ENCODE results near the gene NPDC1. TPM values are rescaled to one million over a fixed set of nuclear protein-coding genes. Genes with fewer than 3 reads are reported as not detected.
A peak's percentile ranks its signal among the peaks of the same experiment; 100 is the strongest.

The NPDC1 gene
- total RNA-seq, 2 experiments from 2014 or later = 15.3 to 16.0 TPM

DNA sequence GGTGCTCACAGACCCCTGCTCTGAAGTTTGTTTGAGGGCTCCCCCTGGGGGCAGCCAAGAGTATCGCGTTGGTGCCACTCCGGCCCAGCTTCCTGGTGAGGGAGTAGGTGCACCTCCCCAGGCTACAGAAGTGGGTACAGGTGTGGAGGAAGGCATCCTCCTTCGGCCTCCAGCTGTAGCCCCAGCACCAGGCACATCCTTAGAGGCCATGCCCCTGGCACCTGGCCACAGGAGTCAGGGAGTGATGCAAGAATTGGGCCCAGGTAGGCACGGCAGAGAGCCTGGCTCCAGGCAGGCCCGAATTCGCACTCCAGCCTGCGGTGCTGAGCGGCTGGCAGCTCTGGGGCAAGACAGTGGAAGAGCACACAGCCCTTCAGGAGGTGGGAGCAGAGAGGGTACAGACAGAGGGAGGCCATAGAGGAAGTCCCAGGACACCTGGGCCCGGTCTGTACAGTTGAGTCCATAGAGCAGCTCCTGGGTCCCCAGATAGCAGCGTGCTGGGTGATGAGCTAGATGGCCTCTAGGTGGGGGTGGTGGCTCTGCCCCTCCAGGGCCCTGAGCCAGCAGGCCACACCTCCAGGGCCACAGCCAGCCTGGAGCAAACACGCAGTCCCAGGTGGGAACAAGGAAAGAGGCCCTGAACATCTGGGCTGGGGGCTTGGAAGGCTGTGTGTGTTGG lies 22.0 kb upstream of the NPDC1 start:
- H3K4me3 Mint-ChIP-seq = peak overlapping the region; percentile 61
- TF ChIP-seq, protein P1, sequence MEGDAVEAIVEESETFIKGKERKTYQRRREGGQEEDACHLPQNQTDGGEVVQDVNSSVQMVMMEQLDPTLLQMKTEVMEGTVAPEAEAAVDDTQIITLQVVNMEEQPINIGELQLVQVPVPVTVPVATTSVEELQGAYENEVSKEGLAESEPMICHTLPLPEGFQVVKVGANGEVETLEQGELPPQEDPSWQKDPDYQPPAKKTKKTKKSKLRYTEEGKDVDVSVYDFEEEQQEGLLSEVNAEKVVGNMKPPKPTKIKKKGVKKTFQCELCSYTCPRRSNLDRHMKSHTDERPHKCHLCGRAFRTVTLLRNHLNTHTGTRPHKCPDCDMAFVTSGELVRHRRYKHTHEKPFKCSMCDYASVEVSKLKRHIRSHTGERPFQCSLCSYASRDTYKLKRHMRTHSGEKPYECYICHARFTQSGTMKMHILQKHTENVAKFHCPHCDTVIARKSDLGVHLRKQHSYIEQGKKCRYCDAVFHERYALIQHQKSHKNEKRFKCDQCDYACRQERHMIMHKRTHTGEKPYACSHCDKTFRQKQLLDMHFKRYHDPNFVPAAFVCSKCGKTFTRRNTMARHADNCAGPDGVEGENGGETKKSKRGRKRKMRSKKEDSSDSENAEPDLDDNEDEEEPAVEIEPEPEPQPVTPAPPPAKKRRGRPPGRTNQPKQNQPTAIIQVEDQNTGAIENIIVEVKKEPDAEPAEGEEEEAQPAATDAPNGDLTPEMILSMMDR (IDR thresholded peaks at IDR 0.05) = peak; percentile 86
- intact Hi-C loops (cut with DNase I, micrococcal nuclease) = loop anchor here in 1 of 2 experiments (10.0 kb wide), 1 partner anchor 283 kb away; no protein-coding TSS in a partner anchor
- Histone ChIP-seq H3K27ac (ENCODE audit: low read depth in 1 of 2, low read length in 2 of 2) (no peak overlapping the region), H3K9me3 (ENCODE audit: control insufficient read depth in 1 of 2, insufficient read depth in 1 of 2, low read length in 2 of 2) (no peaks in the 10 kb centered on the region), H3K36me3 (ENCODE audit: insufficient read depth, low read length) (no peaks in the 10 kb centered on the region), H3K27me3 (ENCODE audit: control insufficient read depth in 1 of 2, insufficient read depth in 2 of 2, low read length in 2 of 2) (peaks cover 0 to 8% of the 10 kb centered on the region in 2 experiments), H3K4me1 (ENCODE audit: insufficient read depth, low read length) (peaks cover 35% of the 10 kb centered on the region), H3K4me3 (ENCODE audit: low read length) (no peak overlapping the region)
- peaks cover 4% of the 10 kb centered on the region for H3K27me3 Mint-ChIP-seq
- peaks cover 16% of the 10 kb centered on the region for H3K4me1 Mint-ChIP-seq (ENCODE audit: low read depth)
- H3K36me3 Mint-ChIP-seq (ENCODE audit: low read depth) = no peaks in the 10 kb centered on the region
- ChIA-PET CTCF (interaction anchor here (0.6 to 3.6 kb wide), 22 partner anchors 8 to 802 kb away, joined by 3 to 38 read pairs (median 4); partner anchors contain the start of genes ABCA2, ANAPC2, MAN1B1 and NPDC1), POLR2A (interaction anchor here (0.9 to 5.2 kb wide), 7 partner anchors 10 to 278 kb away, joined by 3 to 62 read pairs (median 4); partner anchors contain the start of genes MAN1B1 and TUBB4B)
- ATAC-seq (ENCODE audit: poor library complexity) = peak; percentile 69
- H3K27ac Mint-ChIP-seq = peak overlapping the region; percentile 68
- DNase-seq = peak; percentile 77 to 93 (median 82)
- H3K9me3 Mint-ChIP-seq = no peaks in the 10 kb centered on the region

DNA sequence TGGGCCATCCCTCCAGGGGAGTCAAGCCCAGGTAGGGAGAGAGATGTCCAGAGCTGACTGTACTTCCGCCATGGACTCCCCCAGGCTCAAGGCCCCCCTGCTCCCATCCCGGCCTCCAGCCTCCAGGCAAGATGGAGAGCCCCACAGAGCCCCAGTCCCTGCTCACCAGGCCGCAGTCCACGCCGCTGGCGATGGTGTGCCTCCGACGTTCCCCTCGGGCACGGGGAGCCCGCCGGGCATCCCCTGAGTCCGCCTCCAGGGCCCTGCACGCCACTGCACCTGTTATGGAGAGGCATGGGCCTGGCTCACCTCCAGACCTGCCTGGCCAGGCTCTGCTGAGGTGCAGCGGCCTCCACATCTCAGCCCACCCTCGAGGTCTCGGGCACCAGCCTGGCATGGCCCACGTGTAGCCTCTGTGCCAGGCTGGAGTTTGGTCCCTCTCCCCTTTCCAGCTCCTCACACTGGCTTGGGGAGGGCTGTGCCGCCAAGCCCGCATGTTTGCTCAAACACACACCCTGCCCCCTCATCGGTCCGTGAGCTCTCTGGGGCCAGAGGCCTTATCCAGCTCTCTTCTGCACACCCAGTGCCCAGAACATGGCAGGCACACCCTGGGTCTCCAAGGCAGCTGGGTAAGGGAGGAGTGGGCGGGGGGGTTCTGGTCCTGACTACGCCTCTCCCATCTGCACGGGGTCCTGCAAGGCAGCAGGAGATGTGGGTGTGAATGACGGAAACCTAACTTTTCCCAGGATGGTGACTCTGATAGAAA lies 20.3 kb upstream of the NPDC1 start:
- Mint-ChIP-seq H3K27me3 (peaks cover 4% of the 10 kb centered on the region), H3K27ac (no peak overlapping the region), H3K4me1 (ENCODE audit: low read depth) (peaks cover 15% of the 10 kb centered on the region), H3K36me3 (ENCODE audit: low read depth) (no peaks in the 10 kb centered on the region), H3K9me3 (no peaks in the 10 kb centered on the region), H3K4me3 (no peak overlapping the region)
- TF ChIP-seq, protein P1 (IDR thresholded peaks at IDR 0.05) = no peak
- Histone ChIP-seq H3K27me3 (ENCODE audit: control insufficient read depth in 1 of 2, insufficient read depth in 2 of 2, low read length in 2 of 2) (peaks cover 0 to 8% of the 10 kb centered on the region in 2 experiments), H3K27ac (ENCODE audit: low read depth in 1 of 2, low read length in 2 of 2) (no peak overlapping the region), H3K4me3 (ENCODE audit: low read length) (no peak overlapping the region), H3K36me3 (ENCODE audit: insufficient read depth, low read length) (no peaks in the 10 kb centered on the region), H3K4me1 (ENCODE audit: insufficient read depth, low read length) (peaks cover 35% of the 10 kb centered on the region), H3K9me3 (ENCODE audit: control insufficient read depth in 1 of 2, insufficient read depth in 1 of 2, low read length in 2 of 2) (no peaks in the 10 kb centered on the region)
- ChIA-PET POLR2A (no interaction called here), CTCF (interaction anchor here (1.0 to 3.6 kb wide), 3 partner anchors 19 to 31 kb away, joined by 3 to 38 read pairs (median 5); partner anchors contain the start of gene NPDC1)
- ATAC-seq (ENCODE audit: poor library complexity) (no peak), DNase-seq (no peak)
- intact Hi-C loops (cut with DNase I, micrococcal nuclease) = loop anchor here in 1 of 2 experiments (10.0 kb wide), 1 partner anchor 281 kb away; no protein-coding TSS in a partner anchor

DNA sequence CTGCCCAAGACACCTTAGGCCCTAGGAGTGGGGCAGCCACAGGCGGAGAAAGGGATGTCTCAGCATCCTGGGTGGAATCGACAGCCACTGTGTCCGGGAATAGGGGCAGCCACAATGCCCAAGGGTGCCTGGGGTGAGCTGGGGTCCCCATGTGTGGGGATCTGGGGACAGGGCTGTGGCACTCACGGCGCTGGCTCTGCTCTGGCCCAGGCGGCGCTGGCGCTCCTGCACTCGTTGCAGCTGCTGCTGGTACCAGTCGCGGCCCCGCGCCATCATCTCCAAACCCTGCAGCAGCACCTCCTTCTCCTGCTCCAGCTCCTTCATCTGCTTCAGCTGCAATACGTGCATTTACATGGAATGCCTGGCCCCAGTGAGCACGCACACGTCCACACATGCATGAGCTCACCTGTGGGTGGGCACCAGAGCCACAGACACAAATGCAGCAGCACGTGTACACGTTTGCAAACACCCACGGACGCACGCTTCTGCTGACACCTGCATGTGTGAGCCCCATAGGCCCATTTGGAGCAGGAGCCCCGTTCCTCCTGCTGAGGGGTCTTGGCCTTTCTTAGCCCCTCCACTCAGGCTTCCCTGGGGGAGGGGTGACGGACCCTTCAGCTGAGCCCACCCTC lies 19.5 kb upstream of the NPDC1 start:
- Histone ChIP-seq H3K9me3 (ENCODE audit: control insufficient read depth in 1 of 2, insufficient read depth in 1 of 2, low read length in 2 of 2) (no peaks in the 10 kb centered on the region), H3K36me3 (ENCODE audit: insufficient read depth, low read length) (no peaks in the 10 kb centered on the region), H3K27me3 (ENCODE audit: control insufficient read depth in 1 of 2, insufficient read depth in 2 of 2, low read length in 2 of 2) (peaks cover 0 to 8% of the 10 kb centered on the region in 2 experiments), H3K4me1 (ENCODE audit: insufficient read depth, low read length) (peaks cover 26% of the 10 kb centered on the region), H3K27ac (ENCODE audit: low read depth in 1 of 2, low read length in 2 of 2) (no peak overlapping the region), H3K4me3 (ENCODE audit: low read length) (no peak overlapping the region)
- ChIA-PET POLR2A (no interaction called here), CTCF (interaction anchor here (1.0 to 3.6 kb wide), 2 partner anchors 19 to 30 kb away, joined by 5 to 38 read pairs; partner anchors contain the start of gene NPDC1)
- ATAC-seq (ENCODE audit: poor library complexity) (no peak), DNase-seq (no peak)
- intact Hi-C loops (cut with DNase I, micrococcal nuclease) = loop anchor here (2.0 to 10.0 kb wide), 3 partner anchors 37 to 281 kb away; partner anchors contain the start of gene ABCA2 (in 1 of the 2)
- Mint-ChIP-seq H3K36me3 (ENCODE audit: low read depth) (no peaks in the 10 kb centered on the region), H3K4me1 (ENCODE audit: low read depth) (peaks cover 7% of the 10 kb centered on the region), H3K9me3 (no peaks in the 10 kb centered on the region), H3K4me3 (no peak overlapping the region), H3K27ac (no peak overlapping the region), H3K27me3 (peaks cover 4% of the 10 kb centered on the region)
- TF ChIP-seq, protein P1 (IDR thresholded peaks at IDR 0.05) = no peak
